Uterus (tissue), 2 donors: ENCODE measurements around the gene FBXO47.

ENCODE experiments used
- POLR2A ChIP-seq, 2 donors: fragments of 450-650 bp; IDR thresholded peaks; one replicate each; pipeline ENCODE4 v1.6.1; 2016; ENCODE audit warnings: antibody characterized with exemption in 2 of 2, mild to moderate bottlenecking in 1 of 2, moderate library complexity in 1 of 2
- TF ChIP-seq, protein P1 (sequence below), 4 experiments: fragments of 200-600 bp in 2 of 4; fragments of 450-650 bp in 2 of 4; sonication (generic) in 2 of 4; IDR thresholded peaks; one replicate each; pipeline ENCODE4 v1.5.1; 2016 to 2019; ENCODE audit warnings: antibody characterized with exemption in 4 of 4, mild to moderate bottlenecking in 2 of 4, moderate library complexity in 1 of 4

DNA sequence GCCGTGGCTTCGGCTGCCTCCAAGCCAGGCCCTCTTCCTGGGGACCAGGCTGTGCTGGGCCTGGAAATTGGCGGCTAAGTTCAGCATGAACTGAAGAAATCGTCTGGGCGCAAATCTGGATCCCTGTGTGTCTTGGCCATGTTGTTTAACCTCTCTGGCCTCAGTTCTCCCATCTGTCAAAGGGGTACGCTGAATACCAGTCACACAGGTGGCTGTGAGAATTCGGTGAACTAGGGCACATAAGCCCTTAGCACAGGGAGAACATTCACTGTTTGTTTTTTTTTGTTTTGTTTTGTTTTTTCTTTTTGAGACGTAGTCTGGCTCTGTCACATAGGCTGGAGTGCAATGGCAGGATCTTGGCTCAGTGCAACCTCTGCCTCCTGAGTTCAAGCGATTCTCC lies 78.4 kb downstream of the FBXO47 start:
- no peak for TF ChIP-seq POLR2A (IDR thresholded peaks at IDR 0.05)
- TF ChIP-seq, protein P1, sequence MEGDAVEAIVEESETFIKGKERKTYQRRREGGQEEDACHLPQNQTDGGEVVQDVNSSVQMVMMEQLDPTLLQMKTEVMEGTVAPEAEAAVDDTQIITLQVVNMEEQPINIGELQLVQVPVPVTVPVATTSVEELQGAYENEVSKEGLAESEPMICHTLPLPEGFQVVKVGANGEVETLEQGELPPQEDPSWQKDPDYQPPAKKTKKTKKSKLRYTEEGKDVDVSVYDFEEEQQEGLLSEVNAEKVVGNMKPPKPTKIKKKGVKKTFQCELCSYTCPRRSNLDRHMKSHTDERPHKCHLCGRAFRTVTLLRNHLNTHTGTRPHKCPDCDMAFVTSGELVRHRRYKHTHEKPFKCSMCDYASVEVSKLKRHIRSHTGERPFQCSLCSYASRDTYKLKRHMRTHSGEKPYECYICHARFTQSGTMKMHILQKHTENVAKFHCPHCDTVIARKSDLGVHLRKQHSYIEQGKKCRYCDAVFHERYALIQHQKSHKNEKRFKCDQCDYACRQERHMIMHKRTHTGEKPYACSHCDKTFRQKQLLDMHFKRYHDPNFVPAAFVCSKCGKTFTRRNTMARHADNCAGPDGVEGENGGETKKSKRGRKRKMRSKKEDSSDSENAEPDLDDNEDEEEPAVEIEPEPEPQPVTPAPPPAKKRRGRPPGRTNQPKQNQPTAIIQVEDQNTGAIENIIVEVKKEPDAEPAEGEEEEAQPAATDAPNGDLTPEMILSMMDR (IDR thresholded peaks at IDR 0.05) = no peak
